ENCODE measurements around the gene SGSM2.

Gene SGSM2

GRCh38 chr17:2321399-2321798 lies 15.9 kb upstream of the SGSM2 start:
- H3K27ac ChIP-seq = no peak overlapping the region
- no peak overlapping the region for H3K4me3 ChIP-seq
- H3K9ac ChIP-seq (ENCODE audit: insufficient read length) = no peak overlapping the region
- peaks cover 45% of the 10 kb centered on the region for H3K36me3 ChIP-seq (ENCODE audit: insufficient read depth, low read length)
- no peak for DNase-seq (ENCODE audit: low read depth, low spot score)
- TF ChIP-seq FOXP2 (optimal IDR thresholded peaks at IDR 0.05; ENCODE audit: control extremely low read depth, extremely low read length, insufficient read depth) (no peak), POLR2AphosphoS5 (IDR thresholded peaks at IDR 0.05; ENCODE audit: borderline replicate concordance, low read depth, low read length) (0 out of 2 replicates have a peak, but pooled peaks have one; percentile 16)
- no peaks in the 10 kb centered on the region for H3K9me3 ChIP-seq (ENCODE audit: low read depth, low read length)

DNA sequence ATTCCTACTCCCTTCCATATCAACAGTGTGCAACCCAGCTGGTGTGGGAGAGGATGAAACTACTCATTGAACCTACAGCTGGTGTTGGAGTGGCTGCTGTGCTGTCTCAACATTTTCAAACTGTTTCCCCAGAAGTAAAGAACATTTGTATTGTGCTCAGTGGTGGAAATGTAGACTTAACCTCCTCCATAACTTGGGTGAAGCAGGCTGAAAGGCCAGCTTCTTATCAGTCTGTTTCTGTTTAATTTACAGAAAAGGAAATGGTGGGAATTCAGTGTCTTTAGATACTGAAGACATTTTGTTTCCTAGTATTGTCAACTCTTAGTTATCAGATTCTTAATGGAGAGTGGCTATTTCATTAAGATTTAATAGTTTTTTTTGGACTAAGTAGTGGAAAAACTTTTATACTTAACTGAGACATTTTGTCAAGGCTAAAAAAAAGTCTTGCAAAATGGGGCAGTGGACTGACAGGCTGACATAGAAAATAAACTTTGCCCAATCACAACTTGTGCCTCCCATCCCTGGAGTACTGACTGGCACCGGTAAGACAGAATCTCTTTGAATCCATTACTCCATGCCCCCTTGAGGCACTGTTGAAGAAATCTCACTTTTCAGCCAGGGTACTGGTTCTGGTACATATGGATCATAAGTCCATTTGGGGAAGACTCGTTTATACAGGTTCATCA lies 13.5 kb upstream of the SGSM2 start:
- peaks cover 68% of the 10 kb centered on the region for H3K36me3 ChIP-seq (ENCODE audit: insufficient read depth, low read length)
- no peak overlapping the region for H3K4me3 ChIP-seq
- H3K9ac ChIP-seq (ENCODE audit: insufficient read length) = no peak overlapping the region
- DNase-seq (ENCODE audit: low read depth, low spot score) = no peak
- H3K27ac ChIP-seq = no peak overlapping the region
- no peak for TF ChIP-seq POLR2AphosphoS5 (IDR thresholded peaks at IDR 0.05; ENCODE audit: borderline replicate concordance, low read depth, low read length)
- H3K9me3 ChIP-seq (ENCODE audit: low read depth, low read length) = no peaks in the 10 kb centered on the region

DNA sequence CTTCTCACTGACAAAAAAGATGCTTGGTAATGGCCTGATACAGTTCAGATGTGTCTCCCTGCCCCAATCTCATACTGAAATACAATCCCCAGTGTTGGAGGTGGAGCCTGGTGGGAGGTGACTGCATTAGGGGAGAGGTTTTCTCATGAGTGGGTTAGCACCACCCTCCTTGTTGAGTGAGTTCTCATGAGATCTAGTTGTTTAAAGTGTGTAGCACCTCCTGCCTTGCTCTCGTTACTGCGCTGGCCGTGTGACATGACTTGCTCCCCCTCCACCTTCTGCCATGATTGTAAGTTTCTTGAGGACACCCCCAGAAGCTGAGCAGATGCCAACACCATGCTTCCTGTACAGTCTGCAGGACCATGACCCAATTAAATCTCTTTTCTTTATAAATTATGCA lies 6.0 kb upstream of the SGSM2 start:
- TF ChIP-seq EZH2 (IDR thresholded peaks at IDR 0.05) = no peak
- no peak for TF ChIP-seq POLR2AphosphoS5 (IDR thresholded peaks at IDR 0.05; ENCODE audit: borderline replicate concordance, low read depth, low read length)
- TF ChIP-seq FOXP2 (optimal IDR thresholded peaks at IDR 0.05; ENCODE audit: control extremely low read depth, extremely low read length, insufficient read depth) = no peak
- no peak overlapping the region for H3K4me3 ChIP-seq
- DNase-seq (ENCODE audit: low read depth, low spot score) = no peak
- no peaks in the 10 kb centered on the region for H3K9me3 ChIP-seq (ENCODE audit: low read depth, low read length)
- H3K27ac ChIP-seq = no peak overlapping the region
- no peak overlapping the region for H3K9ac ChIP-seq (ENCODE audit: insufficient read length)
- H3K36me3 ChIP-seq (ENCODE audit: insufficient read depth, low read length) = peaks cover 95% of the 10 kb centered on the region

DNA sequence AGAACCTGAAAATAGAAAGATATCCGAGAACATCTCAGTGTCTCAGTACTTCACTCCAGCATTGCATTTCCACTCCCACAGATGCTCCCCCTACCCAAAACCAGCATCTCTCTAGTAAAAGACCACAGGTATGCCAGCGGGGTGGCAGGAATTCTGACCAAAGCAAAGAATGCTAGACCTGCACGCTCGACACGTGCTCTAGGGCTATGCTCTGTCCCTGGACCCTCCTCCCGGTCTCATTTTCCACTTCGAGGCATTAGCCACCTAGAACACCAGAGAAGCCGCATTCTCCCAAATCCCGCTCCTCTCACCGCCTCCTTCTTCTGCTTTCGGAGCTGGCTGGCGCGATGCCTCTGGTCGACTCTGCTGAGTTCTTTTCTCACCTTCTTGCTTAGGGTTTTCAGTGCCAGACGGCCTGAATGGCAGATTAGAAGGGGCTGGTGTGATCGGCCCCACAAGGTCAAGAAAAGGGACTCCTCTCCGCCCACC lies 1.5 kb upstream of the SGSM2 start:
- H3K27ac ChIP-seq = peak overlapping the region; percentile 75
- no peaks in the 10 kb centered on the region for H3K9me3 ChIP-seq (ENCODE audit: low read depth, low read length)
- H3K9ac ChIP-seq (ENCODE audit: insufficient read length) = peak overlapping the region; percentile 98
- DNase-seq (ENCODE audit: low read depth, low spot score) = no peak
- peaks cover 52% of the 10 kb centered on the region for H3K36me3 ChIP-seq (ENCODE audit: insufficient read depth, low read length)
- peak overlapping the region; percentile 97 for H3K4me3 ChIP-seq
- TF ChIP-seq EZH2 (IDR thresholded peaks at IDR 0.05) (no peak), POLR2AphosphoS5 (IDR thresholded peaks at IDR 0.05; ENCODE audit: borderline replicate concordance, low read depth, low read length) (no peak), FOXP2 (optimal IDR thresholded peaks at IDR 0.05; ENCODE audit: control extremely low read depth, extremely low read length, insufficient read depth) (no peak)

DNA sequence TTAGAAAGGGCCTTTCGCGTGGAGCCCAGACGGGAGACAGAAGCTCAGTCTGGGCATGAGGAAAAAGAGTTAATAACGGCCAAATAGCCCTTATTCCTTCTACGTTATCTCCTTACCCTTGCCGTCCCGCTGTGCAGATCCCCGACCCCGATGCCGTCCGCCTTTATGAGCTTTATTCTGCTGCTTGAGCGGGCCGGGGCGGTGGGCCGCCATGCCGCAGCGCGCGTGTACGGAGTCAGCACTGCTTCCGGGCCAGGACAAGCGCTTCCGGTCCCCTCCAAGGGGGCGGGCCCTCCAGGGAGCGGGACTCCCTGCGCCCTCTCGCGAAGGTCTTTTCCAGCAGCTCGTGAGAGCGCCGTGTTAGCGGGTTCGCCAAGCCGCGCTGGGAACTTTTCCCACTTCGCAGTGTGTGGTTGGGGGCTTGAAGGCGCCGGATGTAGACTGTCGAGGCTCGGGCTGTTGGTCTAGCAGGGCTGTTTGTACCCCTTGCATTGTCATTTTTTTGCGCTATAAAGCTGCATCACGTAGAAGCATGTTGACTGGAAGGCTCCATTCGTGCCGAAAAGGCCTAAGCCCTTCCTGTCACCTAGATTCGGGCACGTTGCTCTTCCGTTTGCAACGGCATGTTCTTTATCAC lies 968 bp upstream of the SGSM2 start, which contains the start of gene TSR1:
TSS of gene TSR1 (minus strand) at position 243 of the 637 bp plus-strand sequence. CDS start at position 213, 30 bp downstream.
- H3K9me3 ChIP-seq (ENCODE audit: low read depth, low read length) = no peaks in the 10 kb centered on the region
- H3K27ac ChIP-seq = peak within 1 kb of the TSS; percentile 86
- H3K4me3 ChIP-seq = peak within 1 kb of the TSS; percentile 97
- peak within 1 kb of the TSS; percentile 98 for H3K9ac ChIP-seq (ENCODE audit: insufficient read length)
- TF ChIP-seq FOXP2 (optimal IDR thresholded peaks at IDR 0.05; ENCODE audit: control extremely low read depth, extremely low read length, insufficient read depth) (no peak), POLR2AphosphoS5 (IDR thresholded peaks at IDR 0.05; ENCODE audit: borderline replicate concordance, low read depth, low read length) (peak; percentile 94)
- peak; percentile 30 for DNase-seq (ENCODE audit: low read depth, low spot score)
- peaks cover 47% of the 10 kb centered on the region for H3K36me3 ChIP-seq (ENCODE audit: insufficient read depth, low read length)

DNA sequence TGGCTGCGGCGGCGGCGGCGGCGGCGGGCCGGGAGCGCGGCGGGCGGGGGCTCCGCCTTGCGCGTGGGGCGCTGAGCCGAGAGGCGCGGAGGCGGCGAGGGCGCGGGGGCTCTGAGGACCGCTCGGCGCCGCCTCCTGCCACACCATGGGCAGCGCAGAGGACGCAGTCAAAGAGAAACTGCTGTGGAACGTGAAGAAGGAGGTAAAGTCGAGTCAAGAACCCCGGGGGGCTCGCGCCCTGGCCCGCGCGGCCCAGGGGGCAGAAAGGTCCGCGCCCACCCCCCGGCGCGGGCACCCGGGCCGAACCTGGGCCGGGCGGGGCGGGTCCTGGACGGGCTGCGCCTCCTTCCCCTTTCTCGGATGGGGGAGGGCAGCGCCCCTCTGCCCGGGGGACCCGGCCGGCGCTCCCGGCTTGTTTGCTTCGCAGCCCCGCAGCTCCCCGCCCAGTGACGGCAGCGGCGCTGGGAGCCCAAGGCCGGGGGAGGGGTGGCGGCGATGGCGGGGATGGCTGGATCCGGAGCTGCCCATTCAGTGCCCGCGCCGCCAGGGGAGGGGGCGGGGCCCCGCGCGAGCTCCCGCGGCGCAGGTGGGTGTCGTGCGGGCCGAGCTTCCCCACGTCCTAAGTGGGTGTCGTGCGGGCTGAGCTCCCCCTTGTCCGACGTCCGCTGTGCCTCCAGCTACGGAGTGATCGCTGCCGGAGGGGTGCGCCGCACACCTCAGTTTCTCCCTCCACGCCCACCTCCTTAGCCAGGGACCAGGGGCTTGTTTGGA lies 428 bp downstream of the SGSM2 start:
- Histone ChIP-seq H3K9me3 (ENCODE audit: low read depth, low read length) (no peaks in the 10 kb centered on the region), H3K36me3 (ENCODE audit: insufficient read depth, low read length) (peaks cover 41% of the 10 kb centered on the region), H3K9ac (ENCODE audit: insufficient read length) (peak overlapping the region; percentile 81), H3K4me3 (peak overlapping the region; percentile 97), H3K27ac (no peak overlapping the region)
- TF ChIP-seq POLR2AphosphoS5 (IDR thresholded peaks at IDR 0.05; ENCODE audit: borderline replicate concordance, low read depth, low read length) (no peak), EZH2 (IDR thresholded peaks at IDR 0.05) (no peak), FOXP2 (optimal IDR thresholded peaks at IDR 0.05; ENCODE audit: control extremely low read depth, extremely low read length, insufficient read depth) (no peak)
- no peak for DNase-seq (ENCODE audit: low read depth, low spot score)

DNA sequence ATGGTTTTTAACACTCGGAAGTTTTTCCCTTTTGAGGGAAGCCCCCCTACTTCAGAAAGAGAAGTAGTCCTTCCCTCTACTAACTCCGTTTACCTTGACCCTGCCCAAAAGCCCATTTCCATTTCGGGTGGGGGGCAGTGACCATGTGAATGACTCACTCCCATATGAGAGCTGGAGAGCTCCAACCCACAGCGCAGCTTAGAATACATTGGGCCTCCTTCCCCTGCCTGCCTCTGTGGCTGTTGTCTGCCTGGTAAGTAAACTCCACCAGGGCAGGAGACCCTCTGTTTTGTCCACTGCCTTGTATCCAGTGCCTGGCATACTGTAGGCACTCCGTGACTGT lies 985 bp downstream of the SGSM2 start:
- no peak for DNase-seq (ENCODE audit: low read depth, low spot score)
- H3K9me3 ChIP-seq (ENCODE audit: low read depth, low read length) = no peaks in the 10 kb centered on the region
- H3K27ac ChIP-seq = no peak overlapping the region

GRCh38 chr17:2343421-2343820 lies 6.1 kb downstream of the SGSM2 start:
- no peaks in the 10 kb centered on the region for H3K9me3 ChIP-seq (ENCODE audit: low read depth, low read length)
- H3K36me3 ChIP-seq (ENCODE audit: insufficient read depth, low read length) = peaks cover 13% of the 10 kb centered on the region
- no peak overlapping the region for H3K27ac ChIP-seq
- TF ChIP-seq EZH2 (IDR thresholded peaks at IDR 0.05) = no peak
- TF ChIP-seq FOXP2 (optimal IDR thresholded peaks at IDR 0.05; ENCODE audit: control extremely low read depth, extremely low read length, insufficient read depth) = no peak
- no peak for TF ChIP-seq POLR2AphosphoS5 (IDR thresholded peaks at IDR 0.05; ENCODE audit: borderline replicate concordance, low read depth, low read length)
- H3K9ac ChIP-seq (ENCODE audit: insufficient read length) = no peak overlapping the region
- H3K4me3 ChIP-seq = no peak overlapping the region
- DNase-seq (ENCODE audit: low read depth, low spot score) = no peak

More for the DNA sequence above, 985 bp downstream of the SGSM2 start:
- H3K9ac ChIP-seq (ENCODE audit: insufficient read length) = no peak overlapping the region
- H3K4me3 ChIP-seq = peak overlapping the region; percentile 97
- peaks cover 35% of the 10 kb centered on the region for H3K36me3 ChIP-seq (ENCODE audit: insufficient read depth, low read length)
- TF ChIP-seq FOXP2 (optimal IDR thresholded peaks at IDR 0.05; ENCODE audit: control extremely low read depth, extremely low read length, insufficient read depth) = no peak
- TF ChIP-seq POLR2AphosphoS5 (IDR thresholded peaks at IDR 0.05; ENCODE audit: borderline replicate concordance, low read depth, low read length) = no peak
- TF ChIP-seq EZH2 (IDR thresholded peaks at IDR 0.05) = no peak
